CD4-positive, alpha-beta T cell (primary cell): Measurements from ENCODE around the gene NFYC. TPM values are rescaled to one million over a fixed set of nuclear protein-coding genes. Genes with fewer than 3 reads are reported as not detected.

ENCODE experiments used
- ATAC-seq: fragments of 200-7000 bp; cut with Tn5 transposase; one replicate; pipeline ENCODE4 v1.10.0; 2022; ENCODE audit warnings: mild to moderate bottlenecking; ENCODE audit not compliant: poor library complexity
- CTCF ChIA-PET: fragments of 350-600 bp; sonication (Branson Sonifier 250); formaldehyde crosslinking; loops from one replicate; lab custom pipeline; 2021; ENCODE audit warnings: antibody characterized with exemption, inconsistent platforms; lab: Charles Lee
- POLR2A ChIA-PET: fragments of 350-600 bp; sonication (Branson Sonifier 250); formaldehyde crosslinking; loops from one replicate; lab custom pipeline; 2021; ENCODE audit warnings: antibody characterized with exemption, inconsistent platforms; lab: Charles Lee
- DNase-seq, 14 experiments: peaks; one replicate each; pipeline ENCODE4 v3.0.0-alpha.2; 2013 to 2020; ENCODE audit warnings: mixed read lengths in 2 of 14
- H3K27ac ChIP-seq, 2 donors: one replicate each; pipeline versions ENCODE4 v1.5.1 to v1.7.0; 2013; ENCODE audit warnings: low read length in 2 of 2, low read depth in 1 of 2, mild to moderate bottlenecking in 1 of 2
- H3K27me3 ChIP-seq, 2 experiments: 1 replicate in 1 of 2; 2 replicates in 1 of 2; pipeline versions ENCODE4 v1.6.1 to v1.7.0; 2013; ENCODE audit warnings: low read length in 2 of 2, control low read depth in 1 of 2, mild to moderate bottlenecking in 1 of 2, moderate library complexity in 1 of 2; ENCODE audit not compliant: insufficient read depth in 2 of 2, control insufficient read depth in 1 of 2
- H3K36me3 ChIP-seq: one replicate; pipeline ENCODE4 v1.6.1; 2013; ENCODE audit warnings: low read length, control low read depth; ENCODE audit not compliant: insufficient read depth
- H3K4me1 ChIP-seq: one replicate; pipeline ENCODE4 v1.6.1; 2013; ENCODE audit warnings: low read length, control low read depth; ENCODE audit not compliant: insufficient read depth
- H3K4me3 ChIP-seq: one replicate; pipeline ENCODE4 v1.5.1; 2013; ENCODE audit warnings: mild to moderate bottlenecking, low read length, moderate library complexity
- H3K9me3 ChIP-seq, 2 experiments: 1 replicate in 1 of 2; 2 replicates in 1 of 2; pipeline versions ENCODE4 v1.6.1 to v1.7.0; 2013; ENCODE audit warnings: low read length in 2 of 2, mild to moderate bottlenecking in 2 of 2, control low read depth in 1 of 2, moderate library complexity in 1 of 2; ENCODE audit not compliant: control insufficient read depth in 1 of 2, insufficient read depth in 1 of 2
- H3K27ac Mint-ChIP-seq: one replicate; pipeline ENCODE4 v1.8.0; 2020; ENCODE audit warnings: mixed read lengths
- H3K27me3 Mint-ChIP-seq: one replicate; pipeline ENCODE4 v1.8.0; 2021; ENCODE audit warnings: mixed read lengths
- H3K36me3 Mint-ChIP-seq: one replicate; pipeline ENCODE4 v1.8.0; 2021; ENCODE audit warnings: low read depth, mixed read lengths
- H3K4me1 Mint-ChIP-seq: one replicate; pipeline ENCODE4 v1.8.0; 2021; ENCODE audit warnings: low read depth, mixed read lengths
- H3K4me3 Mint-ChIP-seq: one replicate; pipeline ENCODE4 v1.8.0; 2020; ENCODE audit warnings: mild to moderate bottlenecking, mixed read lengths
- H3K9me3 Mint-ChIP-seq: one replicate; pipeline ENCODE4 v1.8.0; 2020; ENCODE audit warnings: mixed read lengths
- intact Hi-C, 2 experiments: fragments of 100-400 bp; cut with DNase I in 1 of 2; cut with micrococcal nuclease in 1 of 2; formaldehyde crosslinking; loops; one replicate each; pipeline versions ENCODE4 v1.15.1 to v1.9.0; 2023 to 2025; cut with DNase I, micrococcal nuclease
- total RNA-seq, 174 experiments: library from RNA in 2 of 174; stranded (reverse) in 2 of 174; gene quantifications; one replicate each; pipeline ENCODE4 v1.2.3 and lab custom pipeline; 2021 to 2026
- TF ChIP-seq, protein P1 (sequence below): fragments of 200-600 bp; IDR thresholded peaks from one replicate; pipeline ENCODE4 v1.8.0; 2022; ENCODE audit warnings: antibody characterized with exemption, mild to moderate bottlenecking

Gene NFYC
- total RNA-seq, 2 experiments from 2014 or later, result 28.6 to 35.2 TPM

DNA sequence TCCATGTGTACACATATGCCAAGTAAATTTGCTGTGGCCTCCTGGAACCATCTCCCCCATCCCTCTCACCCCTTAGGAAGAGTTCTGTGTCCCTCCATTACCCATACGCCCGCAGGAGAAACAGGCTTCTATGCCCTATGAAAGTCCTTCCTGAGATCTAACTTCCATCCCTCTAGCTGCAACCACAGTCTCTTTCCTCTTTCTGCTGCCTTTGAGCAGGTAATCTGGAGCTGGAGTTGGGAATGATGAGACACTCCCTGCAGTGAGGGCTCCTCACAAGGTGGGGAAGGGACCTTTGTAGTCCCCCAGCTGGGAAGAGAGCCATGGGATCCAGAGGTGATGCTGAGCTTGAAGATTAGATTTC is 90.1 kb downstream of the NFYC start:
- H3K36me3 Mint-ChIP-seq, result peaks cover 19% of the 10 kb centered on the region
- TF ChIP-seq, protein P1, sequence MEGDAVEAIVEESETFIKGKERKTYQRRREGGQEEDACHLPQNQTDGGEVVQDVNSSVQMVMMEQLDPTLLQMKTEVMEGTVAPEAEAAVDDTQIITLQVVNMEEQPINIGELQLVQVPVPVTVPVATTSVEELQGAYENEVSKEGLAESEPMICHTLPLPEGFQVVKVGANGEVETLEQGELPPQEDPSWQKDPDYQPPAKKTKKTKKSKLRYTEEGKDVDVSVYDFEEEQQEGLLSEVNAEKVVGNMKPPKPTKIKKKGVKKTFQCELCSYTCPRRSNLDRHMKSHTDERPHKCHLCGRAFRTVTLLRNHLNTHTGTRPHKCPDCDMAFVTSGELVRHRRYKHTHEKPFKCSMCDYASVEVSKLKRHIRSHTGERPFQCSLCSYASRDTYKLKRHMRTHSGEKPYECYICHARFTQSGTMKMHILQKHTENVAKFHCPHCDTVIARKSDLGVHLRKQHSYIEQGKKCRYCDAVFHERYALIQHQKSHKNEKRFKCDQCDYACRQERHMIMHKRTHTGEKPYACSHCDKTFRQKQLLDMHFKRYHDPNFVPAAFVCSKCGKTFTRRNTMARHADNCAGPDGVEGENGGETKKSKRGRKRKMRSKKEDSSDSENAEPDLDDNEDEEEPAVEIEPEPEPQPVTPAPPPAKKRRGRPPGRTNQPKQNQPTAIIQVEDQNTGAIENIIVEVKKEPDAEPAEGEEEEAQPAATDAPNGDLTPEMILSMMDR, result no peak
- no peak overlapping the region for H3K4me3 ChIP-seq
- no peak for DNase-seq
- intact Hi-C loops, result no loop called here
- H3K4me1 Mint-ChIP-seq, result peaks cover 6% of the 10 kb centered on the region
- peaks cover 9% of the 10 kb centered on the region for H3K4me1 ChIP-seq
- no peak overlapping the region for H3K27ac Mint-ChIP-seq
- no peak overlapping the region for H3K27ac ChIP-seq
- peaks cover 0 to under 1% of the 10 kb centered on the region in 2 experiments for H3K9me3 ChIP-seq
- peaks cover under 1% of the 10 kb centered on the region for H3K9me3 Mint-ChIP-seq
- ChIA-PET CTCF (no interaction called here), POLR2A (no interaction called here)
- H3K27me3 ChIP-seq, result peaks cover 15 to 27% of the 10 kb centered on the region in 2 experiments
- H3K4me3 Mint-ChIP-seq, result no peak overlapping the region
- no peak for ATAC-seq
- H3K36me3 ChIP-seq, result peaks cover 4% of the 10 kb centered on the region
- peaks cover 45% of the 10 kb centered on the region for H3K27me3 Mint-ChIP-seq

DNA sequence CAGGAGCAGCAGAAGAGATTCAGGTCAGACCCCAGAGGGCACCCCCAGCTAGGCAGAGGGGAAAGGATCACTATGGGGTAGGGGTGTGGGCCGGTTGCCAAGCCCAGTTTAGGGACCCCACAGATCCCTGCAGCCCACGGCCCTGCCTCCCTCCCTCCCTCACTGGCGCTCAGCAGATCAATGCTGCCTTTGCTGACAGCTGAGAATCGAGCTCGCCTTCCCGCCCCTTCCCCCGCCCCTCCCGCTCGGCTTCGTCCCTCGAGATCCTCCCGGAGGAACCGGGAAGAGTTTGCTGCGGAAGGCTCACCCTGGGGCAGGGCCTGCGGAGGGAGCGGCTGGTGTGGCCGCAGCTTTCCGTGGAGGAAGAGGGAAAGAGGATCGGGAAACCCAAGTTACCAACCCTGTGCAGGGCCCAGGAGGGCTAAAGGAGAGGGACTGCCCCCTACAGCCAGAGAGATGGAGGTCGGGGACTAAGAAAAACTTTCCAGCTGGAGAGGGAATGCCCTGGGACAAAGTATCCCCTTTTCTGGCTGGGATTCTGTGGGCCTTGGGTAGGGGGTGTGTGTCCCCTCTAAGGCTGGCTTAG is 91.0 kb downstream of the NFYC start:
- DNase-seq (no peak), ATAC-seq (no peak)
- no peak overlapping the region for H3K27ac ChIP-seq
- CTCF ChIA-PET, result interaction anchor here (0.9 kb wide), 1 partner anchor 9 kb away, joined by 3 read pairs; no protein-coding TSS in a partner anchor
- peaks cover 9% of the 10 kb centered on the region for H3K4me1 ChIP-seq
- POLR2A ChIA-PET, result no interaction called here
- TF ChIP-seq, protein P1, result no peak
- intact Hi-C loops, result no loop called here
- no peaks in the 10 kb centered on the region for H3K9me3 Mint-ChIP-seq
- H3K27ac Mint-ChIP-seq, result no peak overlapping the region
- H3K4me3 Mint-ChIP-seq, result peak overlapping the region; percentile 79
- H3K4me3 ChIP-seq, result no peak overlapping the region
- H3K27me3 Mint-ChIP-seq, result peaks cover 47% of the 10 kb centered on the region
- H3K36me3 Mint-ChIP-seq, result peaks cover 10% of the 10 kb centered on the region
- peaks cover 4% of the 10 kb centered on the region for H3K36me3 ChIP-seq
- peaks cover 15 to 27% of the 10 kb centered on the region in 2 experiments for H3K27me3 ChIP-seq
- peaks cover 6% of the 10 kb centered on the region for H3K4me1 Mint-ChIP-seq
- H3K9me3 ChIP-seq, result no peaks in the 10 kb centered on the region

DNA sequence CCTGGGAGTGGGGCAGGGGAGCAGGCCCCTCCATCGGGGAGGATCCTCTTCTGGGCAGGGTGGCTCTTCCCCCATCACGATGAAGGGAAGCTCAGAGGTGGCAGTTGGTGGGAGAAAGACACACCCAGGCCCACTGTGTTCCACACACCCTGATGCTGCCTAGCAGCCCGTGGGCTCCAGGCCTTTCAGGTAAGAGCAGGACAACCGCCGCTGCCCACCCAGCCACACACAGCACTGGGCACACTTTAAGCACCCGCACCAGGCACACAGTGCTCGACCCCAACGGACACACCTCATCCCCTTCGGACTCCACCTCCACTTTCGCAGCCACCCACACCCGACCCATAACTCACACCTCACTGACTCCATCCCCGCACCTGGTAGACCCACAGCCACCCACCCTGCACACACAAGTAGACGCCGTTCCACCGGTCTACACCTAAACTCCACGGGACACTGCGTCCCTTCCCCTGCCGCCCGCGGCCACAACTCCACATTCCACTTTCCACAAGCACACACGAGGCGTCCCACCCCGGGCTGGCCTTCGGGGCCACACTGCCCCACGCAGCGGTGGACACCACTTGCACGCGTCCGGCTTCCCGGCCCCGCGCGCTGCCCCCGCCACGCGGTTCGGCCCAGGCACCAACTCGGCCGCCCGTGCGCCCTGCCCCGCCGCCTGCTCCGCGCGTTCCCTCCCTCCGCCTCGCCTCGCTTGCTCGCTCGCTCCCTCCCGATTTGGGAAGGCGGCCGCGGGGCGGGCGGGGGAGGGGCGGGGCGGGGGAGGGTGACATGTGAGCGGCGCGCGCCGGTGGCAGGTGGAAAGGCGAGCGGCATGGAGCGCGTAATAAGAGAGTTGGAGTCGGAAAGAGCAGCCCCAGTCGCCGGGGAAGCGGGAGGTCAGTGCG is 91.7 kb downstream of the NFYC start, which contains the start of gene KCNQ4:
Gene KCNQ4, plus strand, starts transcription at position 787 of the 905 bp plus-strand sequence. CDS start 307 bp downstream, outside the sequence.
- intact Hi-C loops, result no loop called here
- peaks cover 9% of the 10 kb centered on the region for H3K4me1 ChIP-seq
- Mint-ChIP-seq H3K9me3 (no peaks in the 10 kb centered on the region), H3K4me1 (peaks cover 6% of the 10 kb centered on the region), H3K27ac (no peak within 1 kb of the TSS), H3K36me3 (peaks cover 4% of the 10 kb centered on the region), H3K27me3 (peaks cover 47% of the 10 kb centered on the region), H3K4me3 (peak within 1 kb of the TSS; percentile 79)
- ChIA-PET POLR2A (no interaction called here), CTCF (interaction anchor here (0.9 kb wide), 1 partner anchor 9 kb away, joined by 3 read pairs; no protein-coding TSS in a partner anchor)
- DNase-seq, result peak in 5 of 14 experiments; percentile 11 to 55 (median 38)
- peaks cover 15 to 27% of the 10 kb centered on the region in 2 experiments for H3K27me3 ChIP-seq
- TF ChIP-seq, protein P1, result no peak
- H3K4me3 ChIP-seq, result no peak within 1 kb of the TSS
- no peaks in the 10 kb centered on the region for H3K9me3 ChIP-seq
- no peak within 1 kb of the TSS for H3K27ac ChIP-seq
- peak; percentile 62 for ATAC-seq
- H3K36me3 ChIP-seq, result peaks cover 4% of the 10 kb centered on the region
